ENCODE data around the gene TBC1D30.
"Not testable (repeated sequence)": the region's sequence is repeated elsewhere in the genome, so short reads cannot be mapped to it uniquely, and the experiment has no call there.

Gene TBC1D30

DNA sequence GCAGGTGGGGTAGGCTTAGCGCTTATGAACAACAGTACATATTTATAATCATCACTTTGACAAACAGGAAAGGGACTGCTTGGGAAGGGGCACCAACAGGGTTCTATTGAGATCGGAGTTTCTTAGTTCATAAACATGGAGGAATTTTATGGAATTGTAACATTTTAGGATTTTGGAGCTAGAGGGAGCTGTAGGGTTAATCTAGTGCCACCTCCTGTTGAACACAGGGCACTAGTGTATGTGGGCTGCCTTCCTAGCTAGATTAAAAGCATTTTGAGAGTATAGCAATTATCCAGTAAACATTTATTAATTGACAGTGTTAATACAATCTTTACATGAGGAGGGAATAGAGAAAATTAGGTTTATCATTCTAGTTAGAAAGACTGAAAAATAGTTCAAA, 23.1 kb upstream of the TBC1D30 start:
- POLR2A ChIA-PET (ENCODE audit: low non-redundant PET), result no interaction called here
- DNase-seq (ENCODE audit: low spot score), result peak; percentile 35
- CTCF ChIA-PET, result interaction anchor here (0.7 to 1.7 kb wide), 9 partner anchors 21 to 252 kb away, joined by 3 to 10 read pairs (median 5); no protein-coding TSS in a partner anchor

GRCh38 chr12:64802180-64802775, 22.2 kb upstream of the TBC1D30 start:
- H3K27ac ChIP-seq; POLR2A ChIA-PET (ENCODE audit: low non-redundant PET): not testable (repeated sequence)
- peak; percentile 75 for DNase-seq (ENCODE audit: low spot score)
- peak; percentile 89 for TF ChIP-seq CTCF (conservative IDR thresholded peaks at IDR 0.05; ENCODE audit: low read depth)
- CTCF ChIA-PET, result interaction anchor here (0.6 to 1.7 kb wide), 12 partner anchors 16 to 332 kb away, joined by 3 to 10 read pairs (median 5); no protein-coding TSS in a partner anchor

More for the DNA sequence above, 23.1 kb upstream of the TBC1D30 start:
- TF ChIP-seq CTCF (conservative IDR thresholded peaks at IDR 0.05; ENCODE audit: low read depth), result no peak
- H3K27ac ChIP-seq, result no peak overlapping the region

DNA sequence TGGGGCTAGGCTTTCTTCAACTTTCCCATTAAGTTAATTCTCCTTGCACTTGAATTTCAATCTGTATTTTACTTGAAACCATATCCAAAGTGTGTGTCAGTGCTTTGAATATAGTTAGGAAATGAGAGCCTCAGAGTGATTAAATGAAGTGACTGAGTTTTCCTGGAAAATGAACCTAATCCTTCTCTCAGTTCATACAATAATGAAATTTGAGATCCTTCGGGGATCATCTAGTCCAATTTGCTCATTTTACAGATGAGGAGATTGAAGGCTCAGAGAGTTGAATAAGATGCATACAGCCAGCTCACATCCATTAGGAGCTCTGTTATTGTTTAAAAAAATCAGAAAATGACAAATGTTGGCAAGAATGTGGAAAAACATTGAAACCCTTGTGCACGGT, 18.3 kb upstream of the TBC1D30 start:
- no peak for TF ChIP-seq CTCF (conservative IDR thresholded peaks at IDR 0.05; ENCODE audit: low read depth)
- no peak overlapping the region for H3K27ac ChIP-seq
- POLR2A ChIA-PET (ENCODE audit: low non-redundant PET), result no interaction called here
- no peak for DNase-seq (ENCODE audit: low spot score)
- CTCF ChIA-PET, result interaction anchor here (0.7 to 1.4 kb wide), 2 partner anchors 10 to 82 kb away, joined by 4 read pairs; no protein-coding TSS in a partner anchor

DNA sequence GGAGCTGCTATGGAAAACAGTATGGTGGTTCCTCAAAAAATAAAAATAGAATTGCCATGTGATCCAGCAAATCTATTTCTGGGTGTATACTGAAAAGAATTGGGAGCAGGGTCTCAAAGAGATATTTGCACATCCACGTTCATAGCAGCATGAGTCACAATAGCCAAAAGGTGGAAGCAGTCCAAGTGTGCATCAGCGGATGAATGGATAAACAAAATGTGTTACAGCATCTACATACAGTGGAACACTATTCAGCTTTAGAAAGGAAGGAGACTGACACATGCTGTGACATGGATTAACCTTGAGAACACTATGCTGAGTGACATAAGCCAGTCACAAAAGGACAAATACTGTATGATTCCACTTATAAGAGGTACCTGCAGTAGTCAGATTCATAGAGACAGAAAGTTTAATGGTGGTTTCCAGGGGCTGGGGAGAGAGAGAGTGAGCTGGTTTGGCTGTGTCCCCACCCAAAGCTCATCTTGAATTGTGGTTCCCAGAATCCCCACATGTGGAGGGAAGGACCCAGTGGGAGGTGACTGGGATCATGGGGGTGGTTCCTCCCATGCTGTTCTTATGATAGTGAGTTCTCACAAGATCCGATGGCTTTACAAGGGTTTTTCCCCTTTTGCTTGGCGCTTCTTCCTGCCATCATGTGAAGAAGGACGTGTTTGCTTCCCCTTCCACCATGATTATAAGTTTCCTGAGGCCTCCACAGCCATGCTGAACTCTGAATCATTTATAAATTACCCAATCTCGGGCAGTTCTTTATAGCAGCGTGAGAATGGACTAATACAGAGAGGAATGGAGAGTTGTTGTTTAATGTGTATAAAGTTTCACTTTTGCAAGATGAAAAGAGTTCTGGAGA, 17.6 kb upstream of the TBC1D30 start:
- CTCF ChIA-PET, result interaction anchor here (0.6 to 1.4 kb wide), 3 partner anchors 11 to 82 kb away, joined by 3 to 4 read pairs (median 4); no protein-coding TSS in a partner anchor
- no peak for DNase-seq (ENCODE audit: low spot score)
- TF ChIP-seq CTCF (conservative IDR thresholded peaks at IDR 0.05; ENCODE audit: low read depth), result no peak
- H3K27ac ChIP-seq, result no peak overlapping the region
- POLR2A ChIA-PET (ENCODE audit: low non-redundant PET), result no interaction called here

- TF ChIP-seq CTCF (conservative IDR thresholded peaks at IDR 0.05; ENCODE audit: low read depth), result no peak
- ChIA-PET CTCF (no interaction called here), POLR2A (ENCODE audit: low non-redundant PET) (no interaction called here)
- H3K27ac ChIP-seq, result no peak overlapping the region
- DNase-seq (ENCODE audit: low spot score), result no peak
Observed at GRCh38 chr12:64808110-64808509, 16.3 kb upstream of the TBC1D30 start.

DNA sequence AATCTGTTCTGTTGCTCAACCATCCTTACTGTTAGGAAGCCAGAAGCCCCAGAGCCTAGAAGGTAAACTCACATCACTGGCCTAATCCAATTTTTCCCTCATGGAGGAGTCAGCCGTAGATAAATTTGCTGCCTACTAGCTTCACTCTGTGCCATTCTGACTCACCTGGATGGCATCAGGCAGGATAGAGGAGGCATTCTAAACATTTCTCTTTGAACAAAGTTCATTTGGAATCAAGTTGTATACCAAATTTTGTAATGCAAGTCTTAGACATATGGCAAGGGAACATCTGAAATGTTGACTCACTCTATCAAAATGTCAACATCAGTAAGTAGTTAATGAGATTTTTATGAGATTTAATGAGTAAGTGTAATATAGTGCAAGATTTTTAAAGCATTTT, 13.6 kb upstream of the TBC1D30 start:
- CTCF ChIA-PET, result no interaction called here
- no peak overlapping the region for H3K27ac ChIP-seq
- no peak for TF ChIP-seq CTCF (conservative IDR thresholded peaks at IDR 0.05; ENCODE audit: low read depth)
- POLR2A ChIA-PET (ENCODE audit: low non-redundant PET), result no interaction called here
- DNase-seq (ENCODE audit: low spot score), result peak; percentile 60

Measured in RWPE1 (cell line).